Sciatic nerve (tissue), 2 donors: ENCODE results near the gene BTBD9. TPM values are rescaled to one million over a fixed set of nuclear protein-coding genes. Genes with fewer than 3 reads are reported as not detected.

Source experiments
- ATAC-seq: fragments of 200-7000 bp; cut with Tn5 transposase; one replicate; pipeline ENCODE4 v1.9.1; 2020; ENCODE audit warnings: mild to moderate bottlenecking, moderate library complexity
- DNase-seq: peaks from one replicate; pipeline ENCODE4 v3.0.0-alpha.2; 2020; ENCODE audit warnings: low spot score
- intact Hi-C: fragments of 100-400 bp; cut with DNase I; formaldehyde crosslinking; loops from one replicate; pipeline ENCODE4 v1.14.2; 2022
- total RNA-seq: library from RNA; stranded (reverse); fragmentation: NEBNext Ultra II Directional; extraction: Animal tissue kit (Norgen Biotek cat#: 25700); gene quantifications from one replicate; pipeline ENCODE4 v1.2.1, GENCODE V29; 2021
- donor health status: DM: no; HTN: no; CAD: no.
- donor health status: DM: no; HTN: no; CAD: no.

The BTBD9 gene
- total RNA-seq, 1 donor from 2014 or later = 22.4 TPM

GRCh38 chr6:38470548-38470947, 169.2 kb downstream of the BTBD9 start:
- no peak for ATAC-seq
- no peak for DNase-seq
- intact Hi-C loops = no loop called here

DNA sequence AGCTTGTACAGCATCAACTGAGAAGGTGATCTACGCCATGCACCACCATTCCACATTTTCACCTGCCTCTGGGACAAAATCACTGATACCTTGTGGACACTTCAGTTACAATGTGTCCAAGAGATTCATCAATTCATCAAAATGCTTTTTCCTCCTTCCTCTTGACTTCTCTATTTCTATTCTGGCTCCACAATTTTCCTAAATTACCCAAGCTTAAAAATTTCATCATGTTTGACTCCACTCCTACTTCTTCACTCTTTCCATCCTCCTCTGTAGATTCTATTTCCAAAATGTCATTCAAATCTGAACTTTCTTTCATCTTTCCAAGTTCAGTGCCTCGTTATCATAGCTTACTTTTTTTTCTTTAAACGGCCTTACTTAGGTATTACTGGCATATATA, 172.2 kb downstream of the BTBD9 start:
- intact Hi-C loops = no loop called here
- DNase-seq (no peak), ATAC-seq (no peak)

GRCh38 chr6:38460186-38460585, 179.5 kb downstream of the BTBD9 start:
- ATAC-seq = no peak
- intact Hi-C loops = no loop called here
- DNase-seq = no peak

DNA sequence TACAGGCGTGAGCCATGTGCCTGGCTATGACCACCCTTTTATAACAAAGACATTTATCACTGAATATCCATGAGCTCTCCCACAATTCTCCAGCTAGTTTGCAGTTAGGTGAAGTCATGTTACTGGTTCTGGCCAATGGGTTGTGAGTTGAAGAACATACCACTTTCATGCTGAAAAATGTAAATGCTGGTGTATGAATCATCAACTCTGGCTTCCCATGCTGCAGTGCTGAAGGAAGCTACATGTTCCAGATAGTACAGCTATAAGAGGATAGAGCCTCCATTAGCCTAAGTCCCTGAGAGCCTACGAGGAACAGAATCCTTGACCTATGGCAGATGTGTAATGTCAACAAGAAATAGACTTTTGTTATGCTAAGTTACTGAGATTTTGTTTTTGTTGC, 180.4 kb downstream of the BTBD9 start:
- intact Hi-C loops = no loop called here
- DNase-seq (no peak), ATAC-seq (no peak)

DNA sequence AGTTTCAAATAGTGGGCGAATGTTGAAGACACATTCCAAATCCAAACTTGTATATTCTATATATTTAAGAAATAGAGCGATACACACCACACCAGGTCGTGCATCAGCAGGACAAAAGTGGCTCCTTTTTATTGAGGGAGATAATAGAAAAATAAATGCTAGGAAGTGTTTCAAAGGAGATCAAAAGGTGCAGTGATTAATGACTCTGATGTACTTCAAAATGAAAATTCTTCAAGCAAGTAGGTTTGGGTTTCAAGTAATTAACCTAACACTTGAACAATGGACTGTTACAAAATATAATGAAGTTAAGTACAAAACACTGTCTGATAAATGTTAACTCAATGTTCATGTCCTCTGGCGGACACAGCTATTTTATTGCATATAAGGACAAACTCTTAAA, 185.9 kb downstream of the BTBD9 start:
- intact Hi-C loops = no loop called here
- ATAC-seq (no peak), DNase-seq (no peak)

GRCh38 chr6:38452816-38453660, 186.7 kb downstream of the BTBD9 start:
- intact Hi-C loops = no loop called here
- DNase-seq = no peak
- ATAC-seq = no peak

DNA sequence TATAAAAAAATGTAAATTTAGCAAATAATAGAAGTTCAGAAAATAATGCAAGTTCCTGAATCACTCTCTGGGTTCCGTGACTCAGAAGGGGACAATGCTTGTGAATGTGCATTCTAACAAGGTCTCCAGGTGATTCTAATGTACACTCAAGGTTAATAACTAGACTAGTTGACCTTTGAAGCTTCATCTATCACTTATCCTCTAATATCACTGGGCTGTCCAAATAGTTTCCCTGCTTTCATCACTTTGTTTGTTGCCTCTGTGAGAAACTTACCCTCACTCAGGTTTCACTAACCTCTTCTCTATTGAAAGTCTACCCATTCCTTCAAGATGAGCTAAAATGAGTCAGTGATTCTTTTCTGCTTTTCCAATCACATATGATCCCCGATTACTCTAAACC, 189.0 kb downstream of the BTBD9 start:
- intact Hi-C loops = no loop called here
- ATAC-seq = no peak
- no peak for DNase-seq

GRCh38 chr6:38445925-38446324, 193.8 kb downstream of the BTBD9 start:
- no peak for DNase-seq
- intact Hi-C loops = no loop called here
- no peak for ATAC-seq

DNA sequence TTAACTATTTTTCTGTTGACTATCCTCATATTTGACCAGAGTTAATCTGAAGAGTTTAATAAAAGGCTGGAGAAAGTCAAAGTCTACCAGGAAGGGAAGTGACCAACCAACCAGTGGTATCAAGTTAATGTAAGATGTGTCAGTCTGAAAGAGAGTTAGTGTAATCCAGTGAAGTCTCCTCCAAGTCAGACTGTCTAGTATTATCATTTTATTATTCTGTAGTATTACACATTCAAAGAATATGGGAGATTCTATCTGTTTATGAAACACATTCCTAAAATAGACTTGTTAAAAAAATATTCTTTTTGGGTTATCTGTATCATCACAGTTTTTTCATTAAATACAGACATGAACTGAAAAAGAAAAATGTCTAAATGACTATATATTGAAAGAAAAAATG, 194.4 kb downstream of the BTBD9 start:
- ATAC-seq = no peak
- DNase-seq = no peak
- intact Hi-C loops = no loop called here

DNA sequence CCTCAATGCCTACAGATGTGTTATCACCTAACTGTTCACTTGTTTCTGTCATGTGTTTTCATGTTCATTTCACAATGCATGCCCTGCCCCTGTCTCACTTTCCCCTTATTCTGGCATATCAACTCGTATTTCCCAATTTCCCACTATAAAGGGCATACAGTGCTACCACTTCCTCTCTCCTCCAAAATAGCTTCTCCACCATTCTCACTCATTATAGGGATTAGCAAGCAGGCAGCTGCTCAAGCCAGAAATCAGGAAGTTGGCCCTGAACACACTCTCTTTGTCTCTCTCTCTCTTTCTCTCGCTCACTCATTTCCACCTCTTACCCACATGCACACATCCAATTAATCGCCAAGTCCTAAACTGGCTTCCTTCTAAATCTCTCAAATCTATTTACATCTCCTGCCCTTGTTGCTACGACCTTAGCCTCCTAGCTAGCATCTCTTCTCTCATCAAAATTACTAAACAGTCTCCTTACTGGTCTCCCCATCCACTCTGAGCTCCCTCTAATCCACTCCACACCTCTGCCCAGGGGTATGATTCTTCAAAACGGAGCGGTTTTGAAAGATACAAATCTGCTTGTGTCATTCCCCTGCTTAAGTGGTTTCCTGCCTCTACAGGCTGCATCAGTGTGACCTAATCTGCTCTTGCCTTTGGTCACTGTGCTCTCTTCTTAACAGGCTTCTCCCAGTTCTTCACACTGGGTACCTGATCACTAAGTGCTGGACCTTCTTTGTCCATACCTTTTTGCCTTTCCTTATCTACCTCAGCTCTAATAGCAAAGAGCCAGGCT, 196.2 kb downstream of the BTBD9 start:
- intact Hi-C loops = no loop called here
- DNase-seq (no peak), ATAC-seq (peak; percentile 57)

DNA sequence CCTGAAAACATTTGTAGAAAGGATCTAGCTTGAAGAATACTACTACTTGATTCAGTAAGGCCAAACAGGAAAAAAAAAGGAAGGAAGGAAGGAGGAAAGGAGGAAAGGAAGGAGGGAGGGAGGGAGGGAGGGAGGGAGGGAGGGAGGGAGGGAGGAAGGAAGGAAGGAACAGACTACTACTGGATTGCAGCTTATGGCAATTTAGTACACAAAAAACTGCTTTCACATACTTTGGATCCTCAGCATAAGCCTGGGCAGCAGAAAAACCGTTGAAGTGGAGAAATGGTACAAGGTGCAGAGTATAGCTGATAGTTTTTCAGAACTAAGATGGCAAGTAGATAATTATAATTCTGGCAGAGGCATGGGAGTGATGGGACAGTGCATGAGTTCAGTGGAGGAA, 201.6 kb downstream of the BTBD9 start:
- DNase-seq (no peak), ATAC-seq (no peak)
- intact Hi-C loops = no loop called here

- ATAC-seq = no peak
- DNase-seq = no peak
- intact Hi-C loops = no loop called here
Observed at GRCh38 chr6:38436726-38437465, 202.8 kb downstream of the BTBD9 start.

DNA sequence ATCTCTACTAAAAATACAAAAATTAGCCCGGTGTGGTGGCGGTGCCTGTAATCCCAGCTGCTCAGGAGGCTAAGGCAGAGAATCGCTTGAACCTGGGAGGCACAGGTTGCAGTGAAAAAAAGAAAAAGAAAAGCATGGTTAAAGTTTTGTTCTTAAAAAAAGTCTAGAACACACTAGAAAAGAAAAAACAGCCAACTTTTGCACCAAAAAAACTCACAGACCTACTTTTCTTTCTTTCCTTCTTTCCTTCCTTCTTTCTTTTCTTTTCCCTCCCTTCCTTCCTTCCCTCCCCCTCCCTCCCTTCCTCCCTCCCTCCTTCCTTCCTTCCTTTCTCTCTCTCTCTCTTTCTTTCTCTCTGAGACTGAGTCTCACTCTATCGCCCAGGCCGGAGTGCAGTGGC, 204.4 kb downstream of the BTBD9 start:
- intact Hi-C loops = no loop called here
- ATAC-seq (no peak), DNase-seq (no peak)

GRCh38 chr6:38434051-38434450, 205.7 kb downstream of the BTBD9 start:
- no peak for DNase-seq
- ATAC-seq = no peak

GRCh38 chr6:38432479-38432878, 207.2 kb downstream of the BTBD9 start:
- intact Hi-C loops = no loop called here
- DNase-seq = no peak
- ATAC-seq = no peak

More at GRCh38 chr6:38434051-38434450, 205.7 kb downstream of the BTBD9 start:
- intact Hi-C loops = no loop called here

DNA sequence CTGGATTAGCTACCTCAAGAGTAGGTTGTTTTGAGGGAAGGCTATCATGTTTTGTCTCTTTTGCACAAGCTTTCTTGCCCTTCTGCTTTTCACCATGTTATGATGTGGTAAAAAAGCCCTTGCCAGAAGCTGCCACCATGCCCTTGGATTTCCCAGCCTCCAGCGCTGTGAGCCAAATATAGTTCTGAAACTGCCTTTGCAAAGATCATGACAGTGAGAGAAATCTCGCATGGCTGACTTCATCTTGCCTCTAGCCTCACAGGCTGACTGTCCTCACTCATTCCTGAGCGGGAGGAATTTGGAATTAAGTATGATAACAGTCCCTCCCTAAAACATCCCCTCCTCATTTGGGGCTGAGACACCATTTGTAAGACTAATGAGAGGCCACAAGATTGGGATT, 207.7 kb downstream of the BTBD9 start:
- DNase-seq (no peak), ATAC-seq (no peak)
- intact Hi-C loops = no loop called here

- DNase-seq (no peak), ATAC-seq (no peak)
- intact Hi-C loops = no loop called here
Observed at GRCh38 chr6:38429546-38429945, 210.2 kb downstream of the BTBD9 start.

- intact Hi-C loops = no loop called here
- no peak for DNase-seq
- ATAC-seq = no peak
Observed at GRCh38 chr6:38427492-38428210, 212.1 kb downstream of the BTBD9 start.
